K562 (cell line): Measurements from ENCODE around the gene CUL9. TPM values are rescaled to one million over a fixed set of nuclear protein-coding genes. Genes with fewer than 3 reads are reported as not detected.

Experiments used
- ATF7 ChIP-seq: fragments of 450-650 bp; IDR thresholded peaks from 2 replicates; pipeline ENCODE4 v1.7.1; 2014; ENCODE audit warnings: mild to moderate bottlenecking, moderate library complexity
- CBX3 ChIP-seq, 2 experiments: IDR thresholded peaks; 1 replicate in 1 of 2; 2 replicates in 1 of 2; pipeline ENCODE4 v1.6.1; 2012; ENCODE audit warnings: inconsistent platforms in 2 of 2, low read length in 2 of 2, borderline replicate concordance in 1 of 2, control low read depth in 1 of 2
- CREB3 ChIP-seq: fragments of 450-650 bp; conservative IDR thresholded peaks from 2 replicates; pipeline ENCODE4 v1.6.1; 2016; ENCODE audit warnings: missing genetic modification characterization, low read depth, mild to moderate bottlenecking, missing compliant biosample characterization, moderate library complexity
- CREB5 ChIP-seq: fragments of 250-450 bp; sonication (Bioruptor Pico); IDR thresholded peaks from 2 replicates; pipeline ENCODE4 v1.5.0; 2020; ENCODE audit warnings: mild to moderate bottlenecking
- GATA2 ChIP-seq: sonication (generic); formaldehyde crosslinking; IDR thresholded peaks from 2 replicates; pipeline ENCODE4 v1.4.0; 2020; ENCODE audit warnings: mild to moderate bottlenecking, missing genetic modification reagents
- HNRNPL ChIP-seq: fragments of 200-400 bp; formaldehyde crosslinking; IDR thresholded peaks from 2 replicates; pipeline ENCODE4 v1.6.1; 2017; ENCODE audit warnings: low read depth, mild to moderate bottlenecking, low read length
- KDM4B ChIP-seq, 2 experiments: fragments of 450-650 bp in 1 of 2; sonication (generic) in 1 of 2; IDR thresholded peaks; 2 replicates each; pipeline ENCODE4 v1.6.1; 2016 to 2017; ENCODE audit warnings: borderline replicate concordance in 2 of 2, antibody characterized with exemption in 1 of 2, low read depth in 1 of 2, mild to moderate bottlenecking in 1 of 2
- KLF10 ChIP-seq: fragments of 250-450 bp; sonication (Bioruptor Pico); IDR thresholded peaks from 2 replicates; pipeline ENCODE4 v1.6.1; 2021; ENCODE audit warnings: matching md5 sums
- MCM5 ChIP-seq: fragments of 450-650 bp; IDR thresholded peaks from 2 replicates; pipeline ENCODE4 v1.6.1; 2016; ENCODE audit warnings: low read depth
- MYNN ChIP-seq, 2 experiments: sonication (generic); formaldehyde crosslinking in 1 of 2; IDR thresholded peaks; 2 replicates each; pipeline versions ENCODE4 v1.5.0 to v1.6.1; 2016 to 2020; ENCODE audit warnings: antibody characterized with exemption in 1 of 2, missing genetic modification reagents in 1 of 2
- NFE2 ChIP-seq: IDR thresholded peaks from 2 replicates; pipeline ENCODE4 v1.6.1; 2014; ENCODE audit warnings: antibody characterized with exemption, low read depth
- PRPF4 ChIP-seq: fragments of 200-400 bp; formaldehyde crosslinking; IDR thresholded peaks from one replicate; pipeline ENCODE4 v1.6.1; 2017; ENCODE audit warnings: low read length, low read depth, mild to moderate bottlenecking; ENCODE audit not compliant: insufficient read depth, poor library complexity, severe bottlenecking
- SP1 ChIP-seq: sonication (generic); formaldehyde crosslinking; IDR thresholded peaks from 2 replicates; pipeline ENCODE4 v1.8.1; 2022; ENCODE audit warnings: mild to moderate bottlenecking, missing genetic modification reagents
- ZNF239 ChIP-seq: fragments of 250-450 bp; sonication (Bioruptor Pico); IDR thresholded peaks from 2 replicates; pipeline ENCODE4 v1.4.0; 2020; ENCODE audit warnings: mild to moderate bottlenecking
- ZNF395 ChIP-seq: fragments of 200-800 bp; sonication (Bioruptor generic); IDR thresholded peaks from 2 replicates; pipeline ENCODE4 v1.6.1; 2017; ENCODE audit warnings: missing genetic modification characterization, missing compliant biosample characterization
- ZNF561 ChIP-seq: fragments of 450-650 bp; formaldehyde crosslinking; conservative IDR thresholded peaks from 2 replicates; pipeline ENCODE4 v1.4.0; 2020; ENCODE audit warnings: mild to moderate bottlenecking, moderate library complexity
- polyA plus RNA-seq, 8 experiments: library from polyadenylated mRNA; depleted of rRNA in 4 of 8; stranded (reverse) in 5 of 8; unstranded in 3 of 8; fragments of >200 nt; fragmentation: Nextera tagmentation in 2 of 8; fragmentation: Illumina TruSeq in 1 of 8; extraction: Ambion mirVana in 2 of 8; extraction: Trizol in 1 of 8; gene quantifications; 2 replicates each; pipeline versions ENCODE4 v1.2.1 to v1.2.3, GENCODE V29; 2011 to 2014; ENCODE audit warnings: inconsistent platforms in 1 of 8, missing spikeins in 1 of 8
- total RNA-seq, 7 experiments: library from RNA; depleted of rRNA in 6 of 7; stranded (reverse); fragments of >200 nt in 6 of 7; fragmentation: Illumina TruSeq in 2 of 7; extraction: Trizol in 2 of 7; gene quantifications; 2 replicates each; pipeline versions ENCODE4 v1.2.1 to v1.2.3, GENCODE V29; 2011 to 2021; ENCODE audit warnings: low replicate concordance in 1 of 7

The CUL9 gene
- total and polyA plus RNA-seq, 9 of the 15 experiments (the other 6 are each of a cell fraction or from before 2014, with no cell fraction given): 0.50 to 20.7 (median 6.6) TPM

- TF ChIP-seq CREB3 (tag): no peak
- TF ChIP-seq NFE2: no peak
- peak; percentile 59; the same call in 1 of the 2 replicates for TF ChIP-seq MYNN (IDR thresholded peaks at IDR 0.05)
- no peak for TF ChIP-seq MYNN (CRISPR knock-in tag; IDR thresholded peaks at IDR 0.05)
- TF ChIP-seq ZNF239: no peak
- TF ChIP-seq ATF7: peak; percentile 55; the same call in 1 of the 2 replicates
- TF ChIP-seq KDM4B (IDR thresholded peaks at IDR 0.05; ENCODE audit: borderline replicate concordance in 2 of 2, low read depth in 1 of 2): no peak
- no peak for TF ChIP-seq ZNF561 (CRISPR knock-in tag)
- TF ChIP-seq HNRNPL: no peak
- no peak for TF ChIP-seq PRPF4
- TF ChIP-seq CREB5 (CRISPR knock-in tag): no peak
- TF ChIP-seq SP1: peak; percentile 70; the same call in 1 of the 2 replicates
- no peak for TF ChIP-seq CBX3 (IDR thresholded peaks at IDR 0.05; ENCODE audit: borderline replicate concordance in 1 of 2, low read length in 2 of 2)
- TF ChIP-seq GATA2 (CRISPR knock-in tag): no peak
- no peak for TF ChIP-seq KLF10 (CRISPR knock-in tag)
- no peak for TF ChIP-seq ZNF395
- no peak for TF ChIP-seq MCM5
Observed at GRCh38 chr6:43174263-43175112, 7.5 kb upstream of the CUL9 start (continued).
